Chondrocyte (in vitro differentiated cells): ENCODE data around the gene MYOM1. TPM values are rescaled to one million over a fixed set of nuclear protein-coding genes. Genes with fewer than 3 reads are reported as not detected.
"Not testable (repeated sequence)": the region's sequence is repeated elsewhere in the genome, so short reads cannot be mapped to it uniquely, and the experiment has no call there.

ENCODE experiments used
- DNase-seq: peaks from one replicate; pipeline ENCODE4 v3.0.0; 2021; ENCODE audit warnings: mixed read lengths, low spot score
- H3K27ac Mint-ChIP-seq: one replicate; pipeline ENCODE4 v1.8.0; 2021; ENCODE audit warnings: mild to moderate bottlenecking, moderate library complexity, mixed read lengths; ENCODE audit not compliant: unreplicated experiment
- H3K27me3 Mint-ChIP-seq: 2 replicates; pipeline ENCODE4 v1.8.0; 2021; ENCODE audit warnings: low read depth, mixed read lengths
- H3K36me3 Mint-ChIP-seq: 2 replicates; pipeline ENCODE4 v1.8.0; 2021; ENCODE audit warnings: low read depth, mixed read lengths
- H3K4me1 Mint-ChIP-seq: 2 replicates; pipeline ENCODE4 v1.8.0; 2021; ENCODE audit warnings: low read depth, mild to moderate bottlenecking, mixed read lengths
- H3K4me3 Mint-ChIP-seq: one replicate; pipeline ENCODE4 v1.8.0; 2021; ENCODE audit warnings: mild to moderate bottlenecking, moderate library complexity, mixed read lengths; ENCODE audit not compliant: unreplicated experiment
- H3K9me3 Mint-ChIP-seq: 2 replicates; pipeline ENCODE4 v1.8.0; 2021; ENCODE audit warnings: low read depth, mixed read lengths
- CTCF ChIP-seq: fragments of 200-600 bp; sonication (generic); IDR thresholded peaks from 2 replicates; pipeline ENCODE4 v1.5.0; 2021; ENCODE audit warnings: antibody characterized with exemption, mild to moderate bottlenecking, moderate library complexity
- total RNA-seq: library from RNA; stranded (reverse); gene quantifications from 3 replicates; pipeline ENCODE4 v1.2.1, GENCODE V29; 2021

The MYOM1 gene
- total RNA-seq, 1 donor from 2014 or later, result 1.5 TPM

- peaks cover 21% of the 10 kb centered on the region for H3K4me1 Mint-ChIP-seq
- H3K4me3 Mint-ChIP-seq, result no peak overlapping the region
- no peak for DNase-seq
- H3K9me3 Mint-ChIP-seq, result no peaks in the 10 kb centered on the region
- no peak for TF ChIP-seq CTCF
- no peaks in the 10 kb centered on the region for H3K27me3 Mint-ChIP-seq
- no peak overlapping the region for H3K27ac Mint-ChIP-seq
- no peaks in the 10 kb centered on the region for H3K36me3 Mint-ChIP-seq
Observed at GRCh38 chr18:3223356-3223755, 3.6 kb upstream of the MYOM1 start.

DNA sequence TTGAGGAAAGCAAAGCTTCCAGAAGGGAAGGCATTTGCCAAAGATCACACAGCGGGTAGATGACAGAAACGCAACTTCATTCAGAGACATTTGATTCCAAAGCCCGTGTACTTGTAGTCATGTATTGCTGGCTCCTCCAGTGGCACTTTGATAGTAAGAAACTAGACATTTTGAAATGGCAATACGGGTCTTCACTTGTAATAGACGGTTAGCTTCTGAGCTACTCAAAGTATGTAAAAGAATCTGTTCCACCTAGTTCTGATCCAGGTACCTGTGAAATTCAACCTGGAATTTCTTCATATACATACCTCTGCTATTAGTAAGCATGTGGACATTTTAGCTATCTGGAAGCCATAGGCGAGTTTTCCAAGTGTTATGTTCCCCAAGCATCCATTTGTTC is 1.7 kb upstream of the MYOM1 start:
- H3K9me3 Mint-ChIP-seq, result peaks cover under 1% of the 10 kb centered on the region
- H3K27ac Mint-ChIP-seq, result no peak overlapping the region
- H3K27me3 Mint-ChIP-seq, result no peaks in the 10 kb centered on the region
- H3K4me3 Mint-ChIP-seq, result no peak overlapping the region
- no peak for DNase-seq
- TF ChIP-seq CTCF, result no peak
- peaks cover 34% of the 10 kb centered on the region for H3K4me1 Mint-ChIP-seq
- H3K36me3 Mint-ChIP-seq, result no peaks in the 10 kb centered on the region

DNA sequence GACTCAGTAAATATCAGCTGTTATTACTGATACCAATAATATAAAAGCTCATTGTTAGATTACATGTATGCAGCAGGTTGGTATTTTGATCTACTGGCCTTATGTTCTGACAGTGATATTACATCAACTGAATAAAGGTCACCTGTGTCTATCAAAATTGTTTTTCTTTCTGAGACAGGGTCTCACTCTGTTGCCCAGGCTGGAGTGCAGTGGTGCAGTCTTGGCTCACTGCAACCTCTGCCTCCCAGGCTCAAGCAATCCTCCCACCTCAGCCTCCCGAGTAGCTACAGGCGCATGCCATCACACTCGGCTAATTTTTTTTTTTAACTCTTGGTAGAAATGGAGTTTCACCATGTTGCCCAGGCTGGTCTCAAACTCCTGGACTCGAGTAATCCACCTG is 1.1 kb upstream of the MYOM1 start:
- DNase-seq, H3K9me3 Mint-ChIP-seq, H3K36me3 Mint-ChIP-seq, H3K27ac Mint-ChIP-seq, H3K4me3 Mint-ChIP-seq, H3K27me3 Mint-ChIP-seq: not testable (repeated sequence)
- H3K4me1 Mint-ChIP-seq, result peaks cover 34% of the 10 kb centered on the region

DNA sequence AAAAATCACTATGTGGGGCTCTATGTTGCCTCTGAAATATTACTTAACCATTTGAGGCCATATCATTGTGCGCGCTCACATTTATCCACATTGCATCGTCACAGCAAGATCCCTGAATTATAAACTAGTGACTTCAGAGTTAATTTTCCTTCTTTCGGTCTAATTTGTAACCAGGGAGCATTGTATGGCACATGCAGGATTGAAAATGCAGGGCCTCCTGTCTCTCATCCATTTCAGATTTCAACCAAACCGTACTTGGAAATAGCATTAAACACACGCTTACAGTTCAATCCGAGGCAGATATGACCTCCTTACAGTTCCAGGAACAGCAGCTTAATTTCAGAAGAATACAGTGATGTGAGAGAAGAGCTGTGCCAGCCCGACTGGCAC is 532 bp downstream of the MYOM1 start:
- peak overlapping the region; percentile 48 for H3K4me3 Mint-ChIP-seq
- H3K27ac Mint-ChIP-seq, result peak overlapping the region; percentile 88

DNA sequence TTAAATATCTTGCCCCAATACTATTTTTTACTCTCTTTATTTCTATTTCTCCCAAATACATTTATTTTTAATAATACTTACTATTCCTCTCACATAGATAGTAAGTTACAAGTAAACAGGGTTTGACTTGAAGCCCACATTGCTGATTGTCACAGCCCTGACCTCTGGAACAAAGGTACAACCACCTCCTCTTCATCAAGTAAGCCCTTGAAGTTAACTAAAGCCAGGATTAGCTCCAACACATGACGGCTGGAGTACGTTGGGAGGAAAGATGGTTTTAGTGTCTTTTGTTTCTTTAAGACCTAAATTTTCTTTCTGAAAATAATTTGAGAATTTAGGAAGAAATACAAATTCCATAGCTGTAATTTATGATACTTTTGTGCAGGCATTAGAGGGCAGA is 949 bp downstream of the MYOM1 start:
- H3K9me3 Mint-ChIP-seq, result peaks cover 5% of the 10 kb centered on the region
- H3K27me3 Mint-ChIP-seq, result no peaks in the 10 kb centered on the region
- no peak overlapping the region for H3K4me3 Mint-ChIP-seq
- H3K4me1 Mint-ChIP-seq, result peaks cover 34% of the 10 kb centered on the region
- H3K36me3 Mint-ChIP-seq, result no peaks in the 10 kb centered on the region
- DNase-seq, result no peak
- no peak overlapping the region for H3K27ac Mint-ChIP-seq
- no peak for TF ChIP-seq CTCF

More for the DNA sequence above, 532 bp downstream of the MYOM1 start:
- TF ChIP-seq CTCF, result no peak
- H3K27me3 Mint-ChIP-seq, result no peaks in the 10 kb centered on the region
- H3K4me1 Mint-ChIP-seq, result peaks cover 34% of the 10 kb centered on the region
- no peak for DNase-seq
- H3K36me3 Mint-ChIP-seq, result no peaks in the 10 kb centered on the region
- peaks cover 5% of the 10 kb centered on the region for H3K9me3 Mint-ChIP-seq

DNA sequence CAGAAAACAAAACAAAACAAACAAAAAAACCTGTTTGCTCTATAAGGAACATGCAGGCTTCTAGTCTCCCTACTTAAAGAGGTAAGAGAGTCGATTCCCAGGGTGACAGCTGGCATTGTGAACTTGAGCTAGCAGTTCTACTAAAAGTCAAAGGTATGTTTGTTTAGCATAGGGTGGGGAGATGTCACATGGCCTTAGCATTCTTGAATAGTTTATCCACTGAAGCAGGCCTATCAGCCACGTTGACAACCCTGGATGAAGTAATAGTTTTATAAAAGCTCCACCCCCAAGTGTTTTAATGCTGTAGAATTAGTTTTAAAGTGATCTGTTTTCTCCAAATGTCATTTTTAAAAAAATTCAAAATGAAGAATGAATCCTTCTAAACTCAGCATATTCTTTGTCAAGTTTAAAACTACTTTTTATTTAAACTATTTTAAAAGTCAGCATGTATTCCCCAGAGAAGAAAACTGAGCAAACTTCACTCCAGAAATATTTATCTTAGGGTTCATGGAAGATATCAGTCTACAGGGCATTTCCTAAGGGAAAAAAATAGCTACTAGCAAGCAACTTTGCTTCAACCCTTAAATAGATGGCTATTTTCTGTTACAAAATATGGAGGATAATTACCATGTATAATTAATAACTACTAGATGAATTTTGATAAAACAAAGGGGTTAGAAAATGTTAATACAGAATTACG is 1.7 kb downstream of the MYOM1 start:
- Mint-ChIP-seq H3K36me3 (no peaks in the 10 kb centered on the region), H3K27ac (peak overlapping the region; percentile 58), H3K4me3 (no peak overlapping the region), H3K4me1 (peaks cover 41% of the 10 kb centered on the region), H3K9me3 (peaks cover 5% of the 10 kb centered on the region), H3K27me3 (no peaks in the 10 kb centered on the region)
- DNase-seq, result no peak
- TF ChIP-seq CTCF, result no peak
